AG04449 (cell line): Measurements from ENCODE around the gene IQSEC1.

Experiments used
- CTCF ChIA-PET: fragments of 350-600 bp; formaldehyde crosslinking; extraction: SDS; loops from one replicate; lab custom pipeline; 2021; ENCODE audit warnings: antibody characterized with exemption; lab: Yijun Ruan, JAX
- POLR2A ChIA-PET: fragments of 400-600, 350-600 bp; formaldehyde crosslinking; extraction: SDS; loops from one replicate; lab custom pipeline; 2020; ENCODE audit warnings: antibody characterized with exemption, inconsistent platforms; lab: Yijun Ruan, JAX
- DNase-seq: peaks from one replicate; pipeline ENCODE4 v3.0.0-alpha.2; 2010; ENCODE audit warnings: low read depth, low spot score
- H3K4me3 ChIP-seq: 2 replicates; pipeline ENCODE4 v1.5.1; 2011; ENCODE audit warnings: low read depth, mild to moderate bottlenecking, control low read depth, low read length
- CTCF ChIP-seq: IDR thresholded peaks from one replicate; pipeline ENCODE4 v1.5.1; 2011; ENCODE audit warnings: mild to moderate bottlenecking, moderate library complexity, low read length, control low read depth, inconsistent platforms; ENCODE audit not compliant: insufficient read depth; ENCODE audit errors: missing control alignments

IQSEC1 gene

GRCh38 chr3:12898965-12899755 is 174.1 kb downstream of the IQSEC1 start:
- TF ChIP-seq CTCF, result no peak
- POLR2A ChIA-PET, result no interaction called here
- CTCF ChIA-PET, result interaction anchor here (1.5 to 6.0 kb wide), 2 partner anchors 8 to 15 kb away, joined by 4 to 45 read pairs; no protein-coding TSS in a partner anchor
- no peak for DNase-seq
- no peak overlapping the region for H3K4me3 ChIP-seq

GRCh38 chr3:12898290-12898964 is 174.8 kb downstream of the IQSEC1 start:
- CTCF ChIA-PET, result interaction anchor here (1.5 to 6.0 kb wide), 3 partner anchors 7 to 14 kb away, joined by 4 to 45 read pairs (median 6); no protein-coding TSS in a partner anchor
- no peak for DNase-seq
- POLR2A ChIA-PET, result interaction anchor here (0.5 kb wide), 1 partner anchor 1225 kb away, joined by 3 read pairs; no protein-coding TSS in a partner anchor
- no peak for TF ChIP-seq CTCF
- no peak overlapping the region for H3K4me3 ChIP-seq

- ChIA-PET POLR2A (interaction anchor here (0.5 kb wide), 1 partner anchor 1226 kb away, joined by 3 read pairs; no protein-coding TSS in a partner anchor), CTCF (interaction anchor here (0.8 to 6.0 kb wide), 5 partner anchors 7 to 86 kb away, joined by 3 to 45 read pairs (median 4); no protein-coding TSS in a partner anchor)
- H3K4me3 ChIP-seq, result no peak overlapping the region
- no peak for TF ChIP-seq CTCF
- DNase-seq, result no peak
Observed at GRCh38 chr3:12897381-12898289, 175.6 kb downstream of the IQSEC1 start.

- POLR2A ChIA-PET, result no interaction called here
- H3K4me3 ChIP-seq, result no peak overlapping the region
- no peak for DNase-seq
- CTCF ChIA-PET, result interaction anchor here (1.0 to 2.3 kb wide), 7 partner anchors 8 to 107 kb away, joined by 3 to 11 read pairs (median 4); partner anchors contain the start of gene RPL32
- TF ChIP-seq CTCF, result no peak
Observed at GRCh38 chr3:12896063-12896985, 176.9 kb downstream of the IQSEC1 start.

GRCh38 chr3:12895391-12896062 is 177.7 kb downstream of the IQSEC1 start:
- POLR2A ChIA-PET, result interaction anchor here (1.5 kb wide), 1 partner anchor 89 kb away, joined by 3 read pairs; no protein-coding TSS in a partner anchor
- CTCF ChIA-PET, result interaction anchor here (1.0 to 2.3 kb wide), 5 partner anchors 15 to 106 kb away, joined by 3 to 11 read pairs (median 3); partner anchors contain the start of gene RPL32
- no peak for DNase-seq
- no peak overlapping the region for H3K4me3 ChIP-seq
- no peak for TF ChIP-seq CTCF
